GM19328 (cell line): ENCODE measurements around the gene PRUNE1.

ENCODE experiments used
- ATAC-seq: cut with Tn5 transposase; IDR thresholded peaks from one replicate; pipeline ENCODE4 v1.9.1; 2021; ENCODE audit warnings: mild to moderate bottlenecking, moderate library complexity; ENCODE audit not compliant: unreplicated experiment

Gene PRUNE1

DNA sequence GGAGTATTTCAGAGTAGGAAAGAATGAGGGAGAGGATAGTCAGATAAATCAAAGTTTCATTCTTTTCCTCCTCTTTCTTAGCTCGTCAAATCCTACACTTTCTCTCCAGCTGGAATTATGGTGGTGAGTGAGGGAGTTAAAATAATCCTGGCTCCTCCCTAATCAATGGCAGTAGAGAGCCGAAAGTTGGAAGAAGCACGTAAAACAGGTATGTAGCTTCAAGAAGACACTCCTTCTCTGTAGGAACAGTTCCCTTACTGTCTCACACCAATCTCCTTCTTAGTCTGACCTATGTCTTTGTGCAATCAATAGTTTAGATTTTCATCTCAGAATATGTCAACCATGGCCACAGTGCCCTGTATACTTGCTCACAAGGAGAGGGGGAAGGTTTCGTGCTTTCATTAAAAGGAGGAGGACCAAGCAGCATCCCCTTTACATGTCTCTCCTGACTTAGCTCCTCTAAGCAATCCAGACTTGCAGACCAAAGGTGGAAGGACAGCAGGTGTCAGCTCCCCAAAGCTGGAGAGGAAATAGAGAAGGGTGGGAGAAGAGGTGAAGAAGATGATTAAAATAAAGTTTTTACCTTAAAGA lies 2.4 kb upstream of the PRUNE1 start:
- no peak for ATAC-seq

GRCh38 chr1:151006327-151007052 lies 1.8 kb upstream of the PRUNE1 start, which contains the start of gene MINDY1:
TSS of gene MINDY1 (minus strand) at chr1:151006902. CDS start at chr1:151002617, 4,285 bp downstream.
- no peak for ATAC-seq

DNA sequence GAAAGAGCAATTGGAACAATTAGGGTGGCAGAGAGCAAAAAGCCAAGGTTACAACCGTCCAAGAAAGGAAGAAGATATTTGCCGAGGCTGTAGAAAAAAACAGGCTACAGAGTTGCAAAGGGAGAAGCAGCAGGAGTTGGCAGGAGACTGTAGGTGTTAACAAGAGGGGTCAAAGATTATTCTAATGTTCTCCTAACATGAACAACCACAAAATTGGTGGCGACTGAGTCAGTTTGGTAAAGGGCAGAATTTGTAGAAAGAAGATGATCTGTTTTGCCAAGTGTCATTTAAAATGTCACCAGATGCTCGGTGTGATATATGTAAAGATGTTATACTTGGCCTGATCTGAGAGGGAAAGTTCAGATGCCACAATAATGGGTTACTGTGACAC lies 401 bp upstream of the PRUNE1 start:
- ATAC-seq, result no peak

- no peak for ATAC-seq
These were observed 948 bp downstream of the PRUNE1 start for GRCh38 chr1:151009206-151009587.

DNA sequence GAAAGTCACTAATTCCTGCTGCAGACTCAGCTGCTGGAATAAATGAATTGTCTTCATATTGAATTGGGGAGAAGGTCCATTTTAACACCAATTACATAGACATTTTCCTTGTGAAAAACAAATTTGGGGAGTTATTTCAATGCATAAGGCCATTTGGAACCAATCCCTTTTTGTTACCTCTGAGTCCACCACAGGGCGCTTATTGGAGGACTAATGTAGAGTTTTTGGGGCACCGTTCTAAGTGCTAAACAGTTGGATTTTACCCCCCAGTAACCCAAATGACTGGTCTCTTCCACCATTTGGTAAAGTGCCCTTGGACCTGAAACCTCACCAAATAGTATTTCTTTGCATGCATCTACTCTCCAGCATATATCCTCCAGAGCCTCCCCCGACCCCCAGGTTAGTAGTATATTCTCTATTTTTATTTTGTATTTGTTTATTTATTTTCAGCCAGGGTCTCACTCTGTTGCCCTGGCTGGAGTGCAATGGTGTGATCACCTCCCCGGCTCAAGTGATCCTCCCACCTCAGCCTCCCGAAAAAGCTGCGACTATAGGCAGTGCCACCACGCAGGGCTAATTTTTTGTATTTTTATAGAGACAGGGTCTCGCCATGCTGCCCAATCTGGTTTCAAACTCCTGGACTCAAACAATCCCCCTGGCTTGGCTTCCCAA lies 1.6 kb downstream of the PRUNE1 start:
- no peak for ATAC-seq

GRCh38 chr1:151010346-151010726 lies 2.1 kb downstream of the PRUNE1 start:
- no peak for ATAC-seq

- no peak for ATAC-seq
These were observed 3.1 kb downstream of the PRUNE1 start for GRCh38 chr1:151011154-151011850.

DNA sequence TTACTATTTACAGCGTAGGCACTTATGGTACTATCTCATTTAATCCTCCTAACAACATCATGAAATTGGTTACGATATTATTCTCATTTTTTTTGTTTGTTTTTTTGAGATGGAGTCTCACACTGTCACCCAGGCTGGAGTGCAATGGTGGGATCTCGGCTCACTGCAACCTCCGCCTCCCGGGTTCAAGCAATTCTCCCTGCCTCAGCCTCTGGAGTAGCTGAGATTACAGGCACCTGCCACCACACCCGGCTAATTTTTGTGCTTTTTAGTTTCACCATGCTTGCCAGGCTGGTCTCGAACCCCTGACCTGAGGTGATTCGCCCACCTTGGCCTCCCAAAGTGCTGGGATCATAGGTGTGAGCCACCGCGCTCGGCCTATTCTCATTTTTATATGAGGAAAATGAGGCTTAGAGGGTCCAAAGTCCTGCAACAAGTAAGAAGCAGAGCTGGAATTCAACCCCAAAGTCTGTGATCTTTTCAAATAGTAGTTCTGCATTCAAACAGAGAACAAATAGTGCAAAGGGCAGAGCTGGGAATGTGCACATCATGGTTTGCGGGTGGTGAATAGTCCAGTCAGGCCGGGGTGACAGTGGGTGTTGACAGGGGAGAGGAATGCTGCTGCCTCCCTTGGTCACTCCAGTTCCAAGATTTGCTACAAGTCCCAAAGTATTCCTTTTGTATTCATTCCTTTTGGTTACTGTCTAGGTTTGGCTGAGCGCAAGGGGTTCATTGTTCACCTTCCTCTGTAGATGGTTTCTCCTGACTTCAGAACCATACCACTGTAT lies 4.6 kb downstream of the PRUNE1 start:
- no peak for ATAC-seq

DNA sequence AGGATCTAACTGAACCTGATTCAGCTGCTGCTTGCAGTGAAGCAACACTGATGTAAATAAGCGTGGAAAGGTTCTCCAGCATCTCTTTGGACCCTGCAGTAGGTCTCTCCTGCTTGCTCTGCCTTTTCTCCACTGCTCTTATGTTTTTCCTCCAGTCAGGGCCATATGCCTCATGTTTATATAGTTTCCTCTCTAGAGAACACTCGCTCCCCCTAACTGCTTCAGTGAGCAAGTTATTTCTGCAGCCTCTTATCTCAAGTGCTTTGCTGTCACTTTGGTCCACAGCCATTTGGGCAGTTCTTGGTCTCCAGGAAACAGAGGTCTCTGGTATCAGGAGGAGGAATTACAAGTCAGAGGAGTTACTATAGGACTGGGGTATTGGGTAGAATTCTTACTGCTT lies 5.3 kb downstream of the PRUNE1 start:
- ATAC-seq, result no peak

GRCh38 chr1:151024540-151025146 lies 16.4 kb downstream of the PRUNE1 start:
- no peak for ATAC-seq

- ATAC-seq, result no peak
These were observed 18.2 kb downstream of the PRUNE1 start for GRCh38 chr1:151026460-151026859.

DNA sequence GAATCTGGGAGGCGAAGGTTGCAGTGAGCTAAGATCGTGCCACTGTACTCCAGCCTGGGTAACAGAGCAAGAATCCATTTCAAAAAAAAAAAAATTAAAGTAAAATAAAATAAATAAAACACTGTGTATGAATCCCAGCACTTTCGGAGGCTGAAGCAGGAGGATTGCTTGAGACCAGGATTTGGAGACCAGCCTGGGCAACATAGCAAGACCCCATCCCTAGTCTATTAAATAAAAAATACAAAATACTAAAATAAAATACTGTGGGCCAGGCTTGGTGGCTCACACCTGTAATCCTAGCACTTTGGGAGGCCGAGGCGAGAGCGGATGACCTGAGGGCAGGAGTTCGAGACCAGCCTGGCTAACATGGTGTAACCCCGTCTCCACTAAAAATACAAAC lies 23.9 kb downstream of the PRUNE1 start:
- no peak for ATAC-seq

DNA sequence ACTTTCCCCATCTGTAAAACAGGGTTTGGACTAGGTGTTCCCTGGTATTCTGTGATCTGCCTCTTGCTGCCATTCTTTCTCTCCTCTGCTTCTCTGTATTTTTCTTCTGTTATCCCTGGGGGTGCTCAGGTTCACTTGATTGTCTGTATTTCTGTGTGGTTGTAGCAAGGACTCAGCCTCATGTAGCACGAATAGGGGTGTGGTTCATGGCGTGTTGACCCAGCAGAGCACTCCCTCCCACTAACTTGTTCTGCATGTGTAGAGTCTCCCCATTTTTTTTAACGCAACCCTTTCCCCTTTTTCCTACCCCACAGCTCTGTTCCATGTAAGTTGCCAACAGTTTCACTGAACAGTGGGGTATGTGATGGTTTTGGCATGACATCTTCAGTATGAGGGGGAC lies 26.9 kb downstream of the PRUNE1 start:
- no peak for ATAC-seq

DNA sequence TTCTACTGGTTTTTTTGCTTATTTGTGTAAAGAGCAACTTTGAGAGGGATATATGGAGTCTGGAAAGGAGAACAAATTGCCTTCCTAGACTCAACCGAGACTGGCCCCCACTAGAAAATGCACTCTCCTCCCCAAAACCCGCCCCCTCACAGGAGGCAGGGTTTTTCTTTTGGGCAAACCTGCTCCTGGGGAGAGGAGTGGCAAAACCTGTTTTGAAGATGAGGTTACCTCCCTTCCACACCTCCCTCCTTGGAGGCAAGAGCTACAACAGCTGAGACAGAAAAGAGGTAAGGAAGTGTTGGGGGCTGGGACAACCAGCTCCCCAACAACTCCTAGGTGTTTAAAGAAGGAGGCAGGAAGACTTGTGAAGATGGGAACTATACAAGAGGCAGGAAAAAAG lies 28.1 kb downstream of the PRUNE1 start, which contains the start of gene BNIPL:
TSS of gene BNIPL (plus strand) at position 231 of the 400 bp plus-strand sequence. CDS start at position 371, 140 bp downstream.
- ATAC-seq, result no peak

DNA sequence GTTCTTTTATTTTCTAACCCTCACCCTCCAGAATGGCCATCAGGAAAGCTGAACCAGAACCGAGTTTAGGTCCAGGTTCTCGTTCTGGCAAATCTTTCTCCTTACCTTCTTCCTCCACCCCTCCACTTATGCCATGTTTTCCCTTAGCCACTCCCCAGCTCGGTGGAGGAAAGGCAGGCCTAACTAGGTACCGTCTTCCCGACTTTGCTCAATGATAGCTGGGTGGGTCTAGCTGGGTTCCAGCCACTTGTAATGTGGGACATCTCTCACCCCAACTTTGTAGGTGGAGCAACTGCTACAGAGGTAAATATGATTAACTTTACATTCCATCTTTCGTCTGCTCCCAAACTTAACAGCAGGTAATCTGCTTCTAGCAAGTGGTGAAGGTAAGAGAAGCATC lies 28.8 kb downstream of the PRUNE1 start:
- ATAC-seq, result no peak

- no peak for ATAC-seq
These were observed 31.3 kb downstream of the PRUNE1 start for GRCh38 chr1:151039521-151039920.

GRCh38 chr1:151043163-151043562 lies 34.9 kb downstream of the PRUNE1 start:
- ATAC-seq, result no peak

DNA sequence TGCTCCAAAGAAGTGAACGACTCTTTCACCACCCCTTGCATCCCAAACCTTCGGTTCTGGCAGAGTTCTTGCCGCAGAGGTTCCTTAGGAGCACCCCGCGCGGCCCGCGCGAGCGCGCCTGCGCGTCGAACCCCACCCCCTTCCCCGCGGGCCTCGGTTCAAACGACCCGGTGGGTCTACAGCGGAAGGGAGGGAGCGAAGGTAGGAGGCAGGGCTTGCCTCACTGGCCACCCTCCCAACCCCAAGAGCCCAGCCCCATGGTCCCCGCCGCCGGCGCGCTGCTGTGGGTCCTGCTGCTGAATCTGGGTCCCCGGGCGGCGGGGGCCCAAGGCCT lies 39.3 kb downstream of the PRUNE1 start, which contains the start of gene C1orf56:
TSS of gene C1orf56 (plus strand) at position 161 of the 334 bp plus-strand sequence. CDS start at position 258, 97 bp downstream.
- ATAC-seq, result no peak

DNA sequence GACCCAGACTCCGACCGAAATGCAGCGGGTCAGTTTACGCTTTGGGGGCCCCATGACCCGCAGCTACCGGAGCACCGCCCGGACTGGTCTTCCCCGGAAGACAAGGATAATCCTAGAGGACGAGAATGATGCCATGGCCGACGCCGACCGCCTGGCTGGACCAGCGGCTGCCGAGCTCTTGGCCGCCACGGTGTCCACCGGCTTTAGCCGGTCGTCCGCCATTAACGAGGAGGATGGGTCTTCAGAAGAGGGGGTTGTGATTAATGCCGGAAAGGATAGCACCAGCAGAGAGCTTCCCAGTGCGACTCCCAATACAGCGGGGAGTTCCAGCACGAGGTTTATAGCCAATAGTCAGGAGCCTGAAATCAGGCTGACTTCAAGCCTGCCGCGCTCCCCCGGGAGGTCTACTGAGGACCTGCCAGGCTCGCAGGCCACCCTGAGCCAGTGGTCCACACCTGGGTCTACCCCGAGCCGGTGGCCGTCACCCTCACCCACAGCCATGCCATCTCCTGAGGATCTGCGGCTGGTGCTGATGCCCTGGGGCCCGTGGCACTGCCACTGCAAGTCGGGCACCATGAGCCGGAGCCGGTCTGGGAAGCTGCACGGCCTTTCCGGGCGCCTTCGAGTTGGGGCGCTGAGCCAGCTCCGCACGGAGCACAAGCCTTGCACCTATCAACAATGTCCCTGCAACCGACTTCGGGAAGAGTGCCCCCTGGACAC lies 39.8 kb downstream of the PRUNE1 start:
- peak; percentile 53 for ATAC-seq

DNA sequence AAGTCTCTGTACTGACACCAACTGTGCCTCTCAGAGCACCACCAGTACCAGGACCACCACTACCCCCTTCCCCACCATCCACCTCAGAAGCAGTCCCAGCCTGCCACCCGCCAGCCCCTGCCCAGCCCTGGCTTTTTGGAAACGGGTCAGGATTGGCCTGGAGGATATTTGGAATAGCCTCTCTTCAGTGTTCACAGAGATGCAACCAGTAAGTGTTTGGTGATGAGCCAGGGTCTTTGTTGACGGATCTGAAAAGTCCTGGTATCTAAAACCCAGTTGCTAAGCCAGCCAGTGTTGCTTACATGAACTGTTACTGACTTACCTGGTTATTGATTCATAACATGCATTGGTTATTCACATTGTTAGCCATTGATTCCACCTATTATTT lies 40.4 kb downstream of the PRUNE1 start:
- ATAC-seq, result no peak
